WTC11 (cell line): Measurements from ENCODE around the gene ALDH16A1. TPM values are rescaled to one million over a fixed set of nuclear protein-coding genes. Genes with fewer than 3 reads are reported as not detected.

Source experiments
- ATAC-seq: fragments of 200-7000 bp; cut with Tn5 transposase; 2 replicates; pipeline ENCODE4 v1.10.0; 2021; ENCODE audit warnings: mild to moderate bottlenecking, moderate library complexity
- CTCF ChIA-PET: fragments of 300-600 bp; sonication (Branson Sonifier 250); formaldehyde crosslinking; loops from one replicate; lab custom pipeline; 2021; ENCODE audit warnings: antibody characterized with exemption; lab: Charles Lee
- POLR2A ChIA-PET: fragments of 350-600 bp; sonication (Branson Sonifier 250); formaldehyde crosslinking; loops from one replicate; lab custom pipeline; 2021; ENCODE audit warnings: antibody characterized with exemption; lab: Charles Lee
- DNase-seq: peaks from one replicate; pipeline ENCODE4 v3.0.0; 2021; ENCODE audit warnings: low spot score
- H3K27ac Mint-ChIP-seq: 2 replicates; pipeline ENCODE4 v1.8.0; 2021; ENCODE audit warnings: mixed read lengths
- H3K27me3 Mint-ChIP-seq: 2 replicates; pipeline ENCODE4 v1.8.0; 2021; ENCODE audit warnings: low read depth, mild to moderate bottlenecking, moderate library complexity, mixed read lengths
- H3K36me3 Mint-ChIP-seq: 2 replicates; pipeline ENCODE4 v1.8.0; 2021; ENCODE audit warnings: mixed read lengths
- H3K4me1 Mint-ChIP-seq: 2 replicates; pipeline ENCODE4 v1.8.0; 2022; ENCODE audit warnings: mixed read lengths
- H3K4me3 Mint-ChIP-seq: 2 replicates; pipeline ENCODE4 v1.8.0; 2021; ENCODE audit warnings: mild to moderate bottlenecking, moderate library complexity, mixed read lengths
- H3K9me3 Mint-ChIP-seq: 2 replicates; pipeline ENCODE4 v1.8.0; 2021; ENCODE audit warnings: mixed read lengths
- ATF1 ChIP-seq: sonication (generic); formaldehyde crosslinking; IDR thresholded peaks from 2 replicates; pipeline ENCODE4 v1.8.1; 2023; ENCODE audit warnings: mild to moderate bottlenecking, moderate library complexity, missing genetic modification reagents
- CBFB ChIP-seq: sonication (generic); formaldehyde crosslinking; IDR thresholded peaks from 2 replicates; pipeline ENCODE4 v1.8.1; 2022; ENCODE audit warnings: mild to moderate bottlenecking, low read depth, missing genetic modification reagents
- FOXK1 ChIP-seq: sonication (generic); formaldehyde crosslinking; IDR thresholded peaks from 2 replicates; pipeline ENCODE4 v1.8.0; 2022; ENCODE audit warnings: mild to moderate bottlenecking, moderate library complexity, missing genetic modification reagents
- FOXP1 ChIP-seq: sonication (generic); formaldehyde crosslinking; IDR thresholded peaks from 2 replicates; pipeline ENCODE4 v1.8.0; 2022; ENCODE audit warnings: missing genetic modification reagents, mild to moderate bottlenecking, moderate library complexity, borderline replicate concordance
- GRHL2 ChIP-seq: fragments of 250-450 bp; sonication (Bioruptor Pico); IDR thresholded peaks from 2 replicates; pipeline ENCODE4 v1.8.0; 2022; ENCODE audit warnings: mild to moderate bottlenecking, moderate library complexity; ENCODE audit not compliant: insufficient replicate concordance, severe bottlenecking
- GTF2I ChIP-seq: fragments of 250-450 bp; sonication (Bioruptor Pico); conservative IDR thresholded peaks from 2 replicates; pipeline ENCODE4 v1.4.0; 2021; ENCODE audit warnings: mild to moderate bottlenecking
- KAT7 ChIP-seq: sonication (generic); formaldehyde crosslinking; IDR thresholded peaks from 2 replicates; pipeline ENCODE4 v1.8.1; 2023; ENCODE audit warnings: missing genetic modification reagents, mild to moderate bottlenecking, borderline replicate concordance
- MYBL2 ChIP-seq: sonication (generic); formaldehyde crosslinking; IDR thresholded peaks from 2 replicates; pipeline ENCODE4 v1.8.1; 2023; ENCODE audit warnings: mild to moderate bottlenecking, moderate library complexity, missing genetic modification reagents
- NFATC4 ChIP-seq: fragments of 250-450 bp; sonication (Bioruptor Pico); IDR thresholded peaks from 2 replicates; pipeline ENCODE4 v1.9.0; 2021; ENCODE audit warnings: mild to moderate bottlenecking
- NFYB ChIP-seq: sonication (generic); formaldehyde crosslinking; conservative IDR thresholded peaks from 2 replicates; pipeline ENCODE4 v1.8.0; 2022; ENCODE audit warnings: low read depth, missing genetic modification reagents
- NR3C1 ChIP-seq: sonication (generic); formaldehyde crosslinking; conservative IDR thresholded peaks from 2 replicates; pipeline ENCODE4 v1.8.1; 2023; ENCODE audit warnings: low read depth, mild to moderate bottlenecking, missing genetic modification reagents
- RELA ChIP-seq: sonication (generic); formaldehyde crosslinking; IDR thresholded peaks from 2 replicates; pipeline ENCODE4 v1.8.1; 2022; ENCODE audit warnings: missing genetic modification reagents, mild to moderate bottlenecking, borderline replicate concordance
- SMAD3 ChIP-seq: sonication (generic); formaldehyde crosslinking; IDR thresholded peaks from 2 replicates; pipeline ENCODE4 v1.8.0; 2022; ENCODE audit warnings: missing genetic modification reagents, mild to moderate bottlenecking, borderline replicate concordance
- TCF7 ChIP-seq: sonication (generic); formaldehyde crosslinking; IDR thresholded peaks from 2 replicates; pipeline ENCODE4 v1.8.0; 2022; ENCODE audit warnings: mild to moderate bottlenecking, low read depth, missing genetic modification reagents, moderate library complexity
- TEAD1 ChIP-seq: sonication (generic); formaldehyde crosslinking; IDR thresholded peaks from 2 replicates; pipeline ENCODE4 v1.8.0; 2022; ENCODE audit warnings: mild to moderate bottlenecking, missing genetic modification reagents
- ZNF232 ChIP-seq: sonication (generic); formaldehyde crosslinking; IDR thresholded peaks from 2 replicates; pipeline ENCODE4 v1.8.0; 2022; ENCODE audit warnings: mild to moderate bottlenecking, missing genetic modification reagents
- ZNF671 ChIP-seq: fragments of 250-450 bp; sonication (Bioruptor Pico); IDR thresholded peaks from 2 replicates; pipeline ENCODE4 v1.8.0; 2021; ENCODE audit warnings: mild to moderate bottlenecking
- total RNA-seq: library from RNA; stranded (reverse); gene quantifications from 3 replicates; pipeline ENCODE4 v1.2.3, GENCODE V29; 2021
- TF ChIP-seq, protein P1 (sequence below): sonication (generic); formaldehyde crosslinking; IDR thresholded peaks from 2 replicates; pipeline ENCODE4 v1.8.0; 2023; ENCODE audit warnings: mild to moderate bottlenecking, missing genetic modification reagents
- TF ChIP-seq, protein P2 (sequence below): sonication (generic); formaldehyde crosslinking; IDR thresholded peaks from 2 replicates; pipeline ENCODE4 v1.8.0; 2022; ENCODE audit warnings: mild to moderate bottlenecking, missing genetic modification reagents
- TF ChIP-seq, protein P3 (sequence below): fragments of 200-600 bp; IDR thresholded peaks from 2 replicates; pipeline ENCODE4 v1.8.0; 2022; ENCODE audit warnings: antibody characterized with exemption
- TF ChIP-seq, protein P4 (sequence below): sonication (generic); formaldehyde crosslinking; IDR thresholded peaks from 2 replicates; pipeline ENCODE4 v1.8.0; 2022; ENCODE audit warnings: mild to moderate bottlenecking, missing genetic modification reagents
- TF ChIP-seq, protein P5 (sequence below): fragments of 250-450 bp; sonication (Bioruptor Pico); IDR thresholded peaks from 2 replicates; pipeline ENCODE4 v1.9.0; 2021; ENCODE audit warnings: mild to moderate bottlenecking, borderline replicate concordance
- TF ChIP-seq, protein P6 (sequence below): sonication (generic); formaldehyde crosslinking; IDR thresholded peaks from 2 replicates; pipeline ENCODE4 v1.8.0; 2023; ENCODE audit warnings: missing genetic modification reagents

ALDH16A1 gene
- total RNA-seq, 1 experiment from 2014 or later: 44.3 TPM

DNA sequence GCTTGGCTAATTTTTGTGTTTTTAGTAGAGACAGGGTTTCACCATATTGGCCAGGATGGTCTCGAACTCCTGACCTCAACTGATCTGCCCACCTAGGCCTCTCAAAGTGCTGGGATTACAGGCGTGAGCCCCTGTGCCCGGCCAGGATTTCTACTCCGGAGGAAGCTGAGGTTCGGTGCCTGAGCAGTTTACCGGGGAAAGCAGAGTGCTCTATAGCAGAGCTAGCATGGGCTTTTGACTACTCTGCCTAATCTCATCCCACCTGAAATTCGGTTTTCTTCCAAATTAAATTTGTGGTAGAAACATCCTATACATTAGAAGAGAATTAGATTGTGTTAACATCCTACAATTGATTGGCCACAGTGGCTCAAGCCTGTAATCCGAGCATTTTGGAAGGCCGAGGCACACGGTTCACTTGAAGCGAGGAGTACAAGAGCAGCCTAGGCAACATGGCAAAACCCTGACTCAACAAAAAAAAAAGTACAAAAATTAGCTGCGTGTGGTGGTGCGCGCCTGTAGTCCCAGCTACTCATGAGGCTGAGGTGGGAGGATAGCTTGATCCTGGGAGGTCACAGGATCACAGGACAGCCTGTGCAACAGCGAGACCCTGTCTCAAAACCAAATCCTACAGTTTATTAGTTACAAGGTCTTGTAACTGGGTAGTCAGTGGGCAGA, 36.0 kb downstream of the ALDH16A1 start:
- TF ChIP-seq NFYB (CRISPR knock-in tag) (no peak), RELA (CRISPR knock-in tag) (no peak), MYBL2 (CRISPR knock-in tag) (no peak), KAT7 (CRISPR knock-in tag) (no peak), FOXP1 (CRISPR knock-in tag) (no peak), GRHL2 (no peak), SMAD3 (CRISPR knock-in tag) (no peak), CBFB (CRISPR knock-in tag) (no peak), FOXK1 (no peak), GTF2I (CRISPR knock-in tag) (no peak), TCF7 (CRISPR knock-in tag) (no peak), NR3C1 (no peak)
- TF ChIP-seq, protein P1, sequence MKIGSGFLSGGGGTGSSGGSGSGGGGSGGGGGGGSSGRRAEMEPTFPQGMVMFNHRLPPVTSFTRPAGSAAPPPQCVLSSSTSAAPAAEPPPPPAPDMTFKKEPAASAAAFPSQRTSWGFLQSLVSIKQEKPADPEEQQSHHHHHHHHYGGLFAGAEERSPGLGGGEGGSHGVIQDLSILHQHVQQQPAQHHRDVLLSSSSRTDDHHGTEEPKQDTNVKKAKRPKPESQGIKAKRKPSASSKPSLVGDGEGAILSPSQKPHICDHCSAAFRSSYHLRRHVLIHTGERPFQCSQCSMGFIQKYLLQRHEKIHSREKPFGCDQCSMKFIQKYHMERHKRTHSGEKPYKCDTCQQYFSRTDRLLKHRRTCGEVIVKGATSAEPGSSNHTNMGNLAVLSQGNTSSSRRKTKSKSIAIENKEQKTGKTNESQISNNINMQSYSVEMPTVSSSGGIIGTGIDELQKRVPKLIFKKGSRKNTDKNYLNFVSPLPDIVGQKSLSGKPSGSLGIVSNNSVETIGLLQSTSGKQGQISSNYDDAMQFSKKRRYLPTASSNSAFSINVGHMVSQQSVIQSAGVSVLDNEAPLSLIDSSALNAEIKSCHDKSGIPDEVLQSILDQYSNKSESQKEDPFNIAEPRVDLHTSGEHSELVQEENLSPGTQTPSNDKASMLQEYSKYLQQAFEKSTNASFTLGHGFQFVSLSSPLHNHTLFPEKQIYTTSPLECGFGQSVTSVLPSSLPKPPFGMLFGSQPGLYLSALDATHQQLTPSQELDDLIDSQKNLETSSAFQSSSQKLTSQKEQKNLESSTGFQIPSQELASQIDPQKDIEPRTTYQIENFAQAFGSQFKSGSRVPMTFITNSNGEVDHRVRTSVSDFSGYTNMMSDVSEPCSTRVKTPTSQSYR: no peak
- TF ChIP-seq, protein P2, sequence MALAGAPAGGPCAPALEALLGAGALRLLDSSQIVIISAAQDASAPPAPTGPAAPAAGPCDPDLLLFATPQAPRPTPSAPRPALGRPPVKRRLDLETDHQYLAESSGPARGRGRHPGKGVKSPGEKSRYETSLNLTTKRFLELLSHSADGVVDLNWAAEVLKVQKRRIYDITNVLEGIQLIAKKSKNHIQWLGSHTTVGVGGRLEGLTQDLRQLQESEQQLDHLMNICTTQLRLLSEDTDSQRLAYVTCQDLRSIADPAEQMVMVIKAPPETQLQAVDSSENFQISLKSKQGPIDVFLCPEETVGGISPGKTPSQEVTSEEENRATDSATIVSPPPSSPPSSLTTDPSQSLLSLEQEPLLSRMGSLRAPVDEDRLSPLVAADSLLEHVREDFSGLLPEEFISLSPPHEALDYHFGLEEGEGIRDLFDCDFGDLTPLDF (CRISPR knock-in tag): no peak
- TF ChIP-seq, protein P3, sequence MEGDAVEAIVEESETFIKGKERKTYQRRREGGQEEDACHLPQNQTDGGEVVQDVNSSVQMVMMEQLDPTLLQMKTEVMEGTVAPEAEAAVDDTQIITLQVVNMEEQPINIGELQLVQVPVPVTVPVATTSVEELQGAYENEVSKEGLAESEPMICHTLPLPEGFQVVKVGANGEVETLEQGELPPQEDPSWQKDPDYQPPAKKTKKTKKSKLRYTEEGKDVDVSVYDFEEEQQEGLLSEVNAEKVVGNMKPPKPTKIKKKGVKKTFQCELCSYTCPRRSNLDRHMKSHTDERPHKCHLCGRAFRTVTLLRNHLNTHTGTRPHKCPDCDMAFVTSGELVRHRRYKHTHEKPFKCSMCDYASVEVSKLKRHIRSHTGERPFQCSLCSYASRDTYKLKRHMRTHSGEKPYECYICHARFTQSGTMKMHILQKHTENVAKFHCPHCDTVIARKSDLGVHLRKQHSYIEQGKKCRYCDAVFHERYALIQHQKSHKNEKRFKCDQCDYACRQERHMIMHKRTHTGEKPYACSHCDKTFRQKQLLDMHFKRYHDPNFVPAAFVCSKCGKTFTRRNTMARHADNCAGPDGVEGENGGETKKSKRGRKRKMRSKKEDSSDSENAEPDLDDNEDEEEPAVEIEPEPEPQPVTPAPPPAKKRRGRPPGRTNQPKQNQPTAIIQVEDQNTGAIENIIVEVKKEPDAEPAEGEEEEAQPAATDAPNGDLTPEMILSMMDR: no peak
- TF ChIP-seq, protein P4, sequence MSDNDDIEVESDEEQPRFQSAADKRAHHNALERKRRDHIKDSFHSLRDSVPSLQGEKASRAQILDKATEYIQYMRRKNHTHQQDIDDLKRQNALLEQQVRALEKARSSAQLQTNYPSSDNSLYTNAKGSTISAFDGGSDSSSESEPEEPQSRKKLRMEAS (CRISPR knock-in tag): no peak
- TF ChIP-seq, all 79 proteins: peak for 0
- CTCF ChIA-PET: interaction anchor here (0.6 to 1.2 kb wide), 2 partner anchors 13 to 47 kb away, joined by 3 to 5 read pairs; no protein-coding TSS in a partner anchor
- Mint-ChIP-seq H3K27ac (peak overlapping the region; percentile 96), H3K27me3 (peaks cover 6% of the 10 kb centered on the region; the same call in 1 of the 2 replicates), H3K4me3 (peak overlapping the region; percentile 97), H3K36me3 (peaks cover 55% of the 10 kb centered on the region), H3K9me3 (no peaks in the 10 kb centered on the region), H3K4me1 (peaks cover 20% of the 10 kb centered on the region)
- ATAC-seq: no peak
- no peak for DNase-seq
- POLR2A ChIA-PET: no interaction called here

DNA sequence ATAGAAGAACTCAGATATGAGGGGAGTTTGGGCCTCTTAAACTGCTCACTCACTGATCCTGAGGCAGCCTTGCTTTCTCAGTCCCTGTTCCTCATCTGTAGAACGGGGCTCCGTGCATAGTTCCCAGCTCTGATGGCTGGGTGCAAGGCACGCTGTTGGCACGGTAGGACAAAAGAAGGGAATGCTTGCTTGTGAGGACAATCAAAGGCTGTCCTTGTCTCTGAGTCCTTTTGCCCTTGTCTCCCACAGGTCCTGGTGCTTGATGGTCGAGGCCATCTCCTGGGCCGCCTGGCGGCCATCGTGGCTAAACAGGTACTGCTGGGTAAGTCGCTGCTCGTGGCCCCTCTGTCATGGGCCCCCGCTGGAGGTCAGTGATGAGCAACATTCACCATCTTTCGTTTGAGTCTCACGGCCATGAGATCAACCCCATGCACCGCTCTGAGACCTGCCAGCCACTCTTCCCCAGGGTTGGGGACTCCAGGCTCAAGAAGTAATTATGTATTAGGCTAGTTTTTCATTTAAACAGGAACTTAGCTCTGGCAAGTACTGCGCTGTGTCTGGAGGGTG, 36.7 kb downstream of the ALDH16A1 start:
- peak overlapping the region; percentile 97 for H3K4me3 Mint-ChIP-seq
- H3K27me3 Mint-ChIP-seq: peaks cover 6% of the 10 kb centered on the region; the same call in 1 of the 2 replicates
- peaks cover 21% of the 10 kb centered on the region for H3K4me1 Mint-ChIP-seq
- no peaks in the 10 kb centered on the region for H3K9me3 Mint-ChIP-seq
- ChIA-PET CTCF (no interaction called here), POLR2A (no interaction called here)
- no peak for DNase-seq
- no peak for ATAC-seq
- H3K36me3 Mint-ChIP-seq: peaks cover 55% of the 10 kb centered on the region
- H3K27ac Mint-ChIP-seq: peak overlapping the region; percentile 96
- TF ChIP-seq, protein P5, sequence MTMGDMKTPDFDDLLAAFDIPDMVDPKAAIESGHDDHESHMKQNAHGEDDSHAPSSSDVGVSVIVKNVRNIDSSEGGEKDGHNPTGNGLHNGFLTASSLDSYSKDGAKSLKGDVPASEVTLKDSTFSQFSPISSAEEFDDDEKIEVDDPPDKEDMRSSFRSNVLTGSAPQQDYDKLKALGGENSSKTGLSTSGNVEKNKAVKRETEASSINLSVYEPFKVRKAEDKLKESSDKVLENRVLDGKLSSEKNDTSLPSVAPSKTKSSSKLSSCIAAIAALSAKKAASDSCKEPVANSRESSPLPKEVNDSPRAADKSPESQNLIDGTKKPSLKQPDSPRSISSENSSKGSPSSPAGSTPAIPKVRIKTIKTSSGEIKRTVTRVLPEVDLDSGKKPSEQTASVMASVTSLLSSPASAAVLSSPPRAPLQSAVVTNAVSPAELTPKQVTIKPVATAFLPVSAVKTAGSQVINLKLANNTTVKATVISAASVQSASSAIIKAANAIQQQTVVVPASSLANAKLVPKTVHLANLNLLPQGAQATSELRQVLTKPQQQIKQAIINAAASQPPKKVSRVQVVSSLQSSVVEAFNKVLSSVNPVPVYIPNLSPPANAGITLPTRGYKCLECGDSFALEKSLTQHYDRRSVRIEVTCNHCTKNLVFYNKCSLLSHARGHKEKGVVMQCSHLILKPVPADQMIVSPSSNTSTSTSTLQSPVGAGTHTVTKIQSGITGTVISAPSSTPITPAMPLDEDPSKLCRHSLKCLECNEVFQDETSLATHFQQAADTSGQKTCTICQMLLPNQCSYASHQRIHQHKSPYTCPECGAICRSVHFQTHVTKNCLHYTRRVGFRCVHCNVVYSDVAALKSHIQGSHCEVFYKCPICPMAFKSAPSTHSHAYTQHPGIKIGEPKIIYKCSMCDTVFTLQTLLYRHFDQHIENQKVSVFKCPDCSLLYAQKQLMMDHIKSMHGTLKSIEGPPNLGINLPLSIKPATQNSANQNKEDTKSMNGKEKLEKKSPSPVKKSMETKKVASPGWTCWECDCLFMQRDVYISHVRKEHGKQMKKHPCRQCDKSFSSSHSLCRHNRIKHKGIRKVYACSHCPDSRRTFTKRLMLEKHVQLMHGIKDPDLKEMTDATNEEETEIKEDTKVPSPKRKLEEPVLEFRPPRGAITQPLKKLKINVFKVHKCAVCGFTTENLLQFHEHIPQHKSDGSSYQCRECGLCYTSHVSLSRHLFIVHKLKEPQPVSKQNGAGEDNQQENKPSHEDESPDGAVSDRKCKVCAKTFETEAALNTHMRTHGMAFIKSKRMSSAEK: peak; percentile 64; the same call in 1 of the 2 replicates
- TF ChIP-seq ATF1 (CRISPR knock-in tag) (0 out of 2 replicates have a peak, but pooled peaks have one; percentile 19), NFATC4 (CRISPR knock-in tag) (peak; percentile 46; the same call in 1 of the 2 replicates), TEAD1 (CRISPR knock-in tag) (0 out of 2 replicates have a peak, but pooled peaks have one; percentile 27), ZNF232 (no peak), ZNF671 (CRISPR knock-in tag) (no peak; the same call in 1 of the 2 replicates)
- TF ChIP-seq, protein P6, sequence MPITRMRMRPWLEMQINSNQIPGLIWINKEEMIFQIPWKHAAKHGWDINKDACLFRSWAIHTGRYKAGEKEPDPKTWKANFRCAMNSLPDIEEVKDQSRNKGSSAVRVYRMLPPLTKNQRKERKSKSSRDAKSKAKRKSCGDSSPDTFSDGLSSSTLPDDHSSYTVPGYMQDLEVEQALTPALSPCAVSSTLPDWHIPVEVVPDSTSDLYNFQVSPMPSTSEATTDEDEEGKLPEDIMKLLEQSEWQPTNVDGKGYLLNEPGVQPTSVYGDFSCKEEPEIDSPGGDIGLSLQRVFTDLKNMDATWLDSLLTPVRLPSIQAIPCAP (CRISPR knock-in tag): 0 out of 2 replicates have a peak, but pooled peaks have one; percentile 48
- TF ChIP-seq, protein P4 (CRISPR knock-in tag): peak; percentile 34; the same call in 1 of the 2 replicates
